Keratinocyte (primary cell): ENCODE results near the gene TXNRD1. TPM values are rescaled to one million over a fixed set of nuclear protein-coding genes. Genes with fewer than 3 reads are reported as not detected.

ENCODE experiments used
- DNase-seq: peaks from one replicate; pipeline ENCODE4 v3.0.0-alpha.2; 2011; ENCODE audit warnings: low read depth, missing footprints, low spot score
- FAIRE-seq: peaks from 2 replicates; lab custom pipeline; 2011; peaks lifted over from hg19 to GRCh38; lab: Jason Lieb, UNC
- H2AFZ ChIP-seq: 2 replicates; pipeline ENCODE4 v1.6.0; 2012; ENCODE audit warnings: low read length, control low read depth, inconsistent platforms; ENCODE audit not compliant: control insufficient read depth
- H3K27ac ChIP-seq: 2 replicates; pipeline ENCODE4 v1.5.1; 2011; ENCODE audit warnings: low read length; ENCODE audit not compliant: control insufficient read depth, insufficient read depth
- H3K27me3 ChIP-seq: 3 replicates; pipeline ENCODE4 v1.6.0; 2011; ENCODE audit warnings: low read length; ENCODE audit not compliant: control insufficient read depth, insufficient read depth; ENCODE audit errors: extremely low read depth
- H3K36me3 ChIP-seq, 2 experiments: 2 replicates in 1 of 2; 3 replicates in 1 of 2; pipeline ENCODE4 v1.5.1; 2011; ENCODE audit warnings: low read length in 2 of 2, mild to moderate bottlenecking in 1 of 2; ENCODE audit not compliant: control insufficient read depth in 2 of 2, insufficient read depth in 2 of 2; ENCODE audit errors: extremely low read depth in 1 of 2
- H3K4me1 ChIP-seq: 3 replicates; pipeline ENCODE4 v1.5.1; 2011; ENCODE audit warnings: low read length; ENCODE audit not compliant: control insufficient read depth, insufficient read depth; ENCODE audit errors: extremely low read depth
- H3K4me2 ChIP-seq: 3 replicates; pipeline ENCODE4 v1.6.0; 2011; ENCODE audit warnings: low read depth, low read length; ENCODE audit not compliant: control insufficient read depth, insufficient read depth; ENCODE audit errors: extremely low read depth
- H3K4me3 ChIP-seq, 3 experiments: fragments of 200-600 bp in 1 of 3; sonication (generic) in 1 of 3; 2 replicates in 2 of 3; 3 replicates in 1 of 3; pipeline ENCODE4 v1.5.1; 2011 to 2016; ENCODE audit warnings: low read length in 3 of 3, mild to moderate bottlenecking in 3 of 3, control low read depth in 2 of 3, inconsistent platforms in 1 of 3, low read depth in 1 of 3, mixed read lengths in 1 of 3, mixed run types in 1 of 3, moderate library complexity in 1 of 3; ENCODE audit not compliant: control insufficient read depth in 2 of 3, insufficient read depth in 2 of 3; ENCODE audit errors: extremely low read depth in 1 of 3
- H3K79me2 ChIP-seq: 2 replicates; pipeline ENCODE4 v1.6.0; 2012; ENCODE audit warnings: low read length; ENCODE audit not compliant: control insufficient read depth, insufficient read depth
- H3K9ac ChIP-seq: 3 replicates; pipeline ENCODE4 v1.6.0; 2011; ENCODE audit warnings: low read length; ENCODE audit not compliant: control insufficient read depth, insufficient read depth; ENCODE audit errors: extremely low read depth
- H3K9me1 ChIP-seq: 3 replicates; pipeline ENCODE4 v1.6.0; 2011; ENCODE audit warnings: low read length; ENCODE audit not compliant: control insufficient read depth, insufficient read depth; ENCODE audit errors: extremely low read depth
- H3K9me3 ChIP-seq: 2 replicates; pipeline ENCODE4 v1.5.1; 2012; ENCODE audit warnings: low read depth, low read length; ENCODE audit not compliant: control insufficient read depth
- H4K20me1 ChIP-seq: 3 replicates; pipeline ENCODE4 v1.6.0; 2011; ENCODE audit warnings: low read length; ENCODE audit not compliant: control insufficient read depth, insufficient read depth; ENCODE audit errors: extremely low read depth
- CTCF ChIP-seq, 3 experiments: IDR thresholded peaks in 1 of 3; conservative IDR thresholded peaks in 1 of 3; optimal IDR thresholded peaks in 1 of 3; 2 replicates in 2 of 3; 3 replicates in 1 of 3; pipeline versions ENCODE3 to v1.5.1; 2011; ENCODE audit warnings: low read length in 3 of 3, mild to moderate bottlenecking in 3 of 3, moderate library complexity in 2 of 3, control low read depth in 1 of 3, inconsistent platforms in 1 of 3; ENCODE audit not compliant: insufficient read depth in 2 of 3; ENCODE audit errors: extremely low read depth in 1 of 3
- EZH2 ChIP-seq: IDR thresholded peaks from one replicate; pipeline ENCODE4 v1.6.1; 2012; ENCODE audit warnings: inconsistent platforms, mild to moderate bottlenecking, low read length, moderate library complexity
- dilution Hi-C: fragments of 300-500 bp; cut with MboI; formaldehyde crosslinking; loops from one replicate; pipeline ENCODE4 v1.7.0; 2020; ENCODE audit warnings: low sequenced_read_pairs; ENCODE audit not compliant: extremely low pct_ligation_motif_present
- polyA plus RNA-seq, 5 experiments: library from polyadenylated mRNA; depleted of rRNA in 3 of 5; stranded (reverse) in 3 of 5; stranded (forward) in 1 of 5; unstranded in 1 of 5; fragments of >200 nt; gene quantifications; 1 replicate in 1 of 5; 2 replicates in 3 of 5; 3 replicates in 1 of 5; pipeline versions ENCODE4 v1.2.1 to v1.2.3, GENCODE V29; 2011 to 2012; ENCODE audit warnings: missing spikeins in 2 of 5, low read depth in 1 of 5, low replicate concordance in 1 of 5

Gene TXNRD1
- polyA plus RNA-seq, 1 donor (not counting 4 experiments of a cell fraction or from before 2014, with no cell fraction given), result 88.9 TPM

- H3K79me2 ChIP-seq, result no peaks in the 10 kb centered on the region
- H3K9me3 ChIP-seq, result no peaks in the 10 kb centered on the region
- H3K4me1 ChIP-seq, result no peaks in the 10 kb centered on the region
- H3K4me2 ChIP-seq, result no peak overlapping the region
- H2AFZ ChIP-seq, result no peak overlapping the region
- H3K9me1 ChIP-seq, result no peaks in the 10 kb centered on the region
- H4K20me1 ChIP-seq, result no peaks in the 10 kb centered on the region
- no peak overlapping the region for H3K4me3 ChIP-seq
- no peak overlapping the region for H3K9ac ChIP-seq
- no peak for FAIRE-seq
- H3K27ac ChIP-seq, result no peak overlapping the region
- TF ChIP-seq CTCF (optimal IDR thresholded peaks at IDR 0.05 in 1 of 3, IDR thresholded peaks at IDR 0.05 in 1 of 3, conservative IDR thresholded peaks at IDR 0.05 in 1 of 3; ENCODE audit: extremely low read depth in 1 of 3, insufficient read depth in 2 of 3, low read length in 3 of 3), result no peak
- TF ChIP-seq EZH2, result no peak
- DNase-seq, result no peak
- no peaks in the 10 kb centered on the region for H3K36me3 ChIP-seq
- H3K27me3 ChIP-seq, result no peaks in the 10 kb centered on the region
- dilution Hi-C loops, result no loop called here
Measured at GRCh38 chr12:104384141-104384880, 168.7 kb downstream of the TXNRD1 start.

GRCh38 chr12:104385510-104385909 is 169.9 kb downstream of the TXNRD1 start:
- no peaks in the 10 kb centered on the region for H3K36me3 ChIP-seq
- no peak for DNase-seq
- TF ChIP-seq CTCF (optimal IDR thresholded peaks at IDR 0.05 in 1 of 3, IDR thresholded peaks at IDR 0.05 in 1 of 3, conservative IDR thresholded peaks at IDR 0.05 in 1 of 3; ENCODE audit: extremely low read depth in 1 of 3, insufficient read depth in 2 of 3, low read length in 3 of 3) (no peak), EZH2 (no peak)
- H3K4me1 ChIP-seq, result no peaks in the 10 kb centered on the region
- H3K9me3 ChIP-seq, result no peaks in the 10 kb centered on the region
- H3K9ac ChIP-seq, result no peak overlapping the region
- no peaks in the 10 kb centered on the region for H4K20me1 ChIP-seq
- H3K4me3 ChIP-seq, result no peak overlapping the region
- H3K27ac ChIP-seq, result no peak overlapping the region
- no peak overlapping the region for H3K4me2 ChIP-seq
- dilution Hi-C loops, result no loop called here
- H3K79me2 ChIP-seq, result no peaks in the 10 kb centered on the region
- H3K27me3 ChIP-seq, result no peaks in the 10 kb centered on the region
- no peaks in the 10 kb centered on the region for H3K9me1 ChIP-seq
- FAIRE-seq, result no peak
- H2AFZ ChIP-seq, result no peak overlapping the region
